Stomach (tissue), 9 donors: ENCODE results near the gene NATD1. TPM values are rescaled to one million over a fixed set of nuclear protein-coding genes. Genes with fewer than 3 reads are reported as not detected.
A peak's percentile ranks its signal among the peaks of the same experiment; 100 is the strongest.

ENCODE experiments used
- DNase-seq, 2 donors: peaks; one replicate each; pipeline versions ENCODE4 v3.0.0 to v3.0.0-alpha.2; 2013 to 2019
- H3K27ac ChIP-seq, 5 donors: fragments of 200-600 bp in 4 of 5; sonication (generic) in 4 of 5; one replicate each; pipeline ENCODE4 v1.5.1; 2013 to 2019; ENCODE audit warnings: mild to moderate bottlenecking in 1 of 5, moderate library complexity in 1 of 5
- H3K27me3 ChIP-seq, 3 donors: fragments of 200-600 bp; sonication (generic); one replicate each; pipeline ENCODE4 v1.5.1; 2017 to 2019; ENCODE audit warnings: mixed run types in 1 of 3
- H3K36me3 ChIP-seq, 4 donors: fragments of 200-600 bp; sonication (generic); 1 replicate in 3 of 4; 2 replicates in 1 of 4; pipeline ENCODE4 v1.5.1; 2016 to 2019
- H3K4me1 ChIP-seq, 4 donors: fragments of 200-600 bp; sonication (generic); one replicate each; pipeline ENCODE4 v1.5.1; 2016 to 2019
- H3K4me3 ChIP-seq, 4 donors: fragments of 200-600 bp; sonication (generic) in 3 of 4; one replicate each; pipeline ENCODE4 v1.5.1; 2016 to 2019; ENCODE audit warnings: mild to moderate bottlenecking in 1 of 4
- H3K9me3 ChIP-seq, 4 donors: fragments of 200-600 bp; sonication (generic); one replicate each; pipeline ENCODE4 v1.5.1; 2016 to 2019
- EP300 ChIP-seq: sonication (generic); formaldehyde crosslinking; IDR thresholded peaks from one replicate; pipeline ENCODE4 v1.6.1; 2017; ENCODE audit warnings: antibody characterized with exemption
- POLR2A ChIP-seq, 4 donors: fragments of 450-650 bp; IDR thresholded peaks; one replicate each; pipeline ENCODE4 v1.6.1; 2016; ENCODE audit warnings: antibody characterized with exemption in 4 of 4, control low read depth in 2 of 4, mild to moderate bottlenecking in 1 of 4, moderate library complexity in 1 of 4
- POLR2AphosphoS5 ChIP-seq, 3 donors: sonication (generic); formaldehyde crosslinking; IDR thresholded peaks; one replicate each; pipeline ENCODE4 v1.6.1; 2016; ENCODE audit warnings: antibody characterized with exemption in 3 of 3
- WGBS, 5 donors: extraction: QIAGEN DNeasy Blood & Tissue Kit in 3 of 5; methylation state at CpG; one replicate each; pipeline versions ENCODE4 v1.1.5 to v1.1.7; 2013 to 2018; 5-methylcytosine and 5-hydroxymethylcytosine counted together
- intact Hi-C: fragments of 100-400 bp; cut with DNase I; formaldehyde crosslinking; loops from one replicate; pipeline ENCODE4 v1.15.1; 2023; ENCODE audit warnings: low total_unique reads
- polyA plus RNA-seq, 3 donors: library from polyadenylated mRNA; stranded (reverse); fragments of 200-250 nt; gene quantifications; one replicate each; pipeline ENCODE4 v1.2.3, GENCODE V29; 2013
- total RNA-seq, 5 donors: library from RNA; depleted of rRNA; stranded (reverse); fragments of >200 nt; gene quantifications; one replicate each; pipeline versions ENCODE4 v1.1.0 to v1.2.3, GENCODE V29; 2014 to 2016
- TF ChIP-seq, protein P1 (sequence below), 7 experiments: fragments of 450-650 bp in 4 of 7; fragments of 200-600 bp in 3 of 7; sonication (generic) in 3 of 7; IDR thresholded peaks; one replicate each; pipeline ENCODE4 v1.5.1; 2016 to 2019; ENCODE audit warnings: antibody characterized with exemption in 7 of 7, control low read depth in 2 of 7, mild to moderate bottlenecking in 1 of 7
- donor health status: healthy with polysubstance abuse.
- donor health status: Bipolar disorder and iron deficiency.
- donor health status: healthy.

Gene NATD1
- total and polyA plus RNA-seq, 8 donors, result 2.2 to 9.0 (median 4.3) TPM

DNA sequence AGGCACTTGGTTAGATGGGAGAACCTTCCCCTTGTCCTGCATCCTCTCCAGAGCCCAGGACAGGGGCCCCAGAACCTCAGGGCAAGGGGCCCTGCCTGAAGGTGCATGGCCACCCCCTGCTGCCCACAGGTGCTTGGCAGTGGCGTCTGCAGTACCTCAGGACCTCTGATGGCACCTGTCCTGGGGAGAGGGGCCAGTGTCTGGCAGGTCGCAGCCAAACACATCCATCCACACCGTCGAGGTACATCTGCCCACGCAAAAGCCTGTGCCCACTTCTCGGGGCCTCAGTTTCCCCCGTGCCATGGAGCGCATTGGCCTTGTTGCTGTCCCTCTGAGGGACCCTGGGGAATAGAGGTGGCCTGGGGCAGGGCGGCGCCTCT, 40.6 kb upstream of the NATD1 start:
- TF ChIP-seq, protein P1, sequence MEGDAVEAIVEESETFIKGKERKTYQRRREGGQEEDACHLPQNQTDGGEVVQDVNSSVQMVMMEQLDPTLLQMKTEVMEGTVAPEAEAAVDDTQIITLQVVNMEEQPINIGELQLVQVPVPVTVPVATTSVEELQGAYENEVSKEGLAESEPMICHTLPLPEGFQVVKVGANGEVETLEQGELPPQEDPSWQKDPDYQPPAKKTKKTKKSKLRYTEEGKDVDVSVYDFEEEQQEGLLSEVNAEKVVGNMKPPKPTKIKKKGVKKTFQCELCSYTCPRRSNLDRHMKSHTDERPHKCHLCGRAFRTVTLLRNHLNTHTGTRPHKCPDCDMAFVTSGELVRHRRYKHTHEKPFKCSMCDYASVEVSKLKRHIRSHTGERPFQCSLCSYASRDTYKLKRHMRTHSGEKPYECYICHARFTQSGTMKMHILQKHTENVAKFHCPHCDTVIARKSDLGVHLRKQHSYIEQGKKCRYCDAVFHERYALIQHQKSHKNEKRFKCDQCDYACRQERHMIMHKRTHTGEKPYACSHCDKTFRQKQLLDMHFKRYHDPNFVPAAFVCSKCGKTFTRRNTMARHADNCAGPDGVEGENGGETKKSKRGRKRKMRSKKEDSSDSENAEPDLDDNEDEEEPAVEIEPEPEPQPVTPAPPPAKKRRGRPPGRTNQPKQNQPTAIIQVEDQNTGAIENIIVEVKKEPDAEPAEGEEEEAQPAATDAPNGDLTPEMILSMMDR (IDR thresholded peaks at IDR 0.05), result no peak
- TF ChIP-seq POLR2A (IDR thresholded peaks at IDR 0.05) (no peak), POLR2AphosphoS5 (IDR thresholded peaks at IDR 0.05) (no peak), EP300 (no peak)
- intact Hi-C loops, result no loop called here
- H3K9me3 ChIP-seq, result peaks cover 0 to 5% (median 0%) of the 10 kb centered on the region in 4 donors
- no peak overlapping the region for H3K4me3 ChIP-seq
- H3K27me3 ChIP-seq, result no peaks in the 10 kb centered on the region
- H3K4me1 ChIP-seq, result peaks cover 39 to 82% (median 72%) of the 10 kb centered on the region in 4 donors
- 53 to 68% (median 65%) methylated on average over 10 of the region's 10 CpGs for WGBS, 5 donors
- peak overlapping the region in 1 of 5 donors; percentile 36 for H3K27ac ChIP-seq
- DNase-seq, result peak in 1 of 2 donors; percentile 3
- peaks cover 8 to 40% (median 23%) of the 10 kb centered on the region in 4 donors for H3K36me3 ChIP-seq

DNA sequence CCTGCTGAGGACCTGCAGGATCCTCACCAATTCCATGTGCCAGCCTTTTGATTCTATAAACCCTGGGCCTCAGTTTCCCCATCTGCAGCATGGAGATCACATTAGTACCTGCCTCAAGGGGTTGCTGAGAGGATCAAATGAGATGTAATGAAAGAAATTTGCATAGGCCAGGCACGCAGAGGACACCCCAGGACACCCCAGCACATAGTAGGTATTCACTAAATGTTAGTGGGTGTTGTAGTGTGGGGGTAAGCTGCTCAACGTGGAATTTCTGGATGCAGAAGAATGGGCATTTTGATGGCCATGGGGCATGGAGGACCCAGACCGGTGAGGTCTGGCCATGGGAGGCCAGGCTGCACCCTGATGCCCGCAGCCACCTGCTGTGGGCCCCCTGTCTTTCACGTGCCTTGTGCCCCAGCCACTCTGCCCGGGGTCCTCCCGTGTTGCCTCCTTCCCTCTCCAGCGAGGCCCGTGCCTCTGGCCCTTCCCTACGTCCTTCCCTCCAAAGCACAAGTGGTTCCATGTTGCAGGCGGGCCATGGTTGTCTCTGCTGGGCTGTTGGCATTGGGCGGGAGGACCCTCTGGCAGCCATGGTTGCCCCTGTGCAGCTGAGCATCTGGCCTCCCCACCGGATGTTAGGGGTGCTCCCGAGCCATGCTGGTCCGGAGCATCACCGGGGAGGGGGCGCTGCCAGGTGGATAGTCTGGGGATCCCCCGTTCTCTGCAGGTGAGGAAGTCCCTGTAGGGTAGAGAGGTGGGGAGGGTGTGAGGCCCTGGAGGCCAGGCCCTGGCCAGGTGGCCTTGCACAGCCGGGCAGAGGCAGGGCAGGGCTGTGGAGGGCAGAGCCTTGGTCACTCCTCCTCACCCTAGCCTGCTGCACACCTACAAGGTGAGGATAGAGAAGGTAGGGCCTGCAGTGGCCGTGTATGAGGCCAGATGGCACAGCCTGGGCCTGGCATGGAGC, 39.9 kb upstream of the NATD1 start:
- no peaks in the 10 kb centered on the region for H3K27me3 ChIP-seq
- peaks cover 3 to 33% (median 16%) of the 10 kb centered on the region in 4 donors for H3K36me3 ChIP-seq
- H3K4me1 ChIP-seq, result peaks cover 46 to 89% (median 78%) of the 10 kb centered on the region in 4 donors
- peak in 1 of 2 donors; percentile 3 for DNase-seq
- intact Hi-C loops, result no loop called here
- peaks cover 0 to 5% (median 0%) of the 10 kb centered on the region in 4 donors for H3K9me3 ChIP-seq
- no peak overlapping the region for H3K4me3 ChIP-seq
- WGBS, 5 donors, result 74 to 80% (median 76%) methylated on average over 20 of the region's 20 CpGs
- H3K27ac ChIP-seq, result peak overlapping the region in 1 of 5 donors; percentile 36
- TF ChIP-seq POLR2A (IDR thresholded peaks at IDR 0.05) (no peak), EP300 (no peak), POLR2AphosphoS5 (IDR thresholded peaks at IDR 0.05) (no peak)
- TF ChIP-seq, protein P1 (IDR thresholded peaks at IDR 0.05), result no peak

DNA sequence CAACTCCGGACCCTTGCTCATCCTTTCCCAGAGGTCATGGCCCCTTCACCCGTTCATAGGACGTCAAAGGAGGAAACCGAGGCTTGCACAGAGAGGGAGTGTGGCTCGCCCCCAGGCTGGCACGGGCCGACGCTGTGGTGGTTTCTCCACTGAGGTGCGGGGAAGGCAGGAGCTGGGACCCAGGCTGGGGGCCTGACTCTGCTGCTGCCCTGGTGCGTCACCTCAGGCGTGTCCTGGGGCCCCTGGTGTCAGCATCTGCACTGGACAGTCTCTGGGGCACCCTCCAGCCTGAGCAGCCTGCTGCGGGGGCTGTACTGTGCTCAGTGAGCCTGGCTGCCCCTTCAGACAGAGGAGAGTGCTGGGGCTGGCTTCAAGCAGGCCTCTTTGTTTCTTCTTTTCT, 38.7 kb upstream of the NATD1 start:
- H3K27ac ChIP-seq, result peak overlapping the region in 1 of 5 donors; percentile 3
- H3K36me3 ChIP-seq, result peaks cover 0 to 26% (median 15%) of the 10 kb centered on the region in 4 donors
- peak in 1 of 2 donors; percentile 3 for DNase-seq
- TF ChIP-seq, protein P1 (IDR thresholded peaks at IDR 0.05), result no peak
- no peak for TF ChIP-seq EP300
- TF ChIP-seq POLR2A (IDR thresholded peaks at IDR 0.05), result no peak
- TF ChIP-seq POLR2AphosphoS5 (IDR thresholded peaks at IDR 0.05), result no peak
- H3K4me3 ChIP-seq, result no peak overlapping the region
- H3K27me3 ChIP-seq, result no peaks in the 10 kb centered on the region
- intact Hi-C loops, result no loop called here
- peaks cover 56 to 92% (median 85%) of the 10 kb centered on the region in 4 donors for H3K4me1 ChIP-seq
- WGBS, 5 donors, result 61 to 71% (median 64%) methylated on average over 12 of the region's 12 CpGs
- H3K9me3 ChIP-seq, result peaks cover 0 to 5% (median 0%) of the 10 kb centered on the region in 4 donors

DNA sequence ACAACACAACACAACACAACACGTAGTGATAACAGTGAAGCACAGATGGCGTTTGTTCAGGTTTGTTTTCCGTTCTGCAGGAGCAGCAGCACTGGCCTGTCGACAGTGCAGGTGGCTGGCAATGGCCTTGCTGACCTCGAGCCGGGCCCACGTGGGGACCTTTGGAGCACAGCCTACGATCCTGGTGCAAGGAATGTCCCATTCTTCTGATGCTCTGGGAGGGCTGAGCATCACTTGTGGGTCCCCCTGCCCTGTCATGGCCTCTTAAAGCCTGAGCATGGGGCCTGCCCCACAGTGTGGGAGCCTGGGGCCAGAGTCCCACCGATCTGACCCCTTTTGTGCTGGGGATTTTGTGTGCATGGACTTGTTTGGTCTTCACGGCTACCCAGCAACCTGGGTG, 38.1 kb upstream of the NATD1 start:
- peak in 1 of 2 donors; percentile 7 for DNase-seq
- intact Hi-C loops, result no loop called here
- Histone ChIP-seq H3K27ac (peak overlapping the region in 1 of 5 donors; percentile 3), H3K27me3 (no peaks in the 10 kb centered on the region), H3K4me3 (no peak overlapping the region), H3K36me3 (peaks cover 0 to 26% (median 15%) of the 10 kb centered on the region in 4 donors), H3K9me3 (peaks cover 0 to 5% (median 0%) of the 10 kb centered on the region in 4 donors), H3K4me1 (peaks cover 60 to 92% (median 85%) of the 10 kb centered on the region in 4 donors)
- TF ChIP-seq, protein P1 (IDR thresholded peaks at IDR 0.05), result no peak
- TF ChIP-seq EP300 (no peak), POLR2AphosphoS5 (IDR thresholded peaks at IDR 0.05) (no peak), POLR2A (IDR thresholded peaks at IDR 0.05) (no peak)
- 48 to 62% (median 52%) methylated on average over 10 of the region's 10 CpGs for WGBS, 5 donors
